HG03442 (cell line): ENCODE measurements around the gene KATNAL2.
A peak's percentile ranks its signal among the peaks of the same experiment; 100 is the strongest.
"Not testable (repeated sequence)": the region's sequence is repeated elsewhere in the genome, so short reads cannot be mapped to it uniquely, and the experiment has no call there.

Source experiments
- ATAC-seq: cut with Tn5 transposase; IDR thresholded peaks from one replicate; pipeline ENCODE4 v1.9.1; 2021; ENCODE audit warnings: mild to moderate bottlenecking, moderate library complexity; ENCODE audit not compliant: unreplicated experiment

Gene KATNAL2

DNA sequence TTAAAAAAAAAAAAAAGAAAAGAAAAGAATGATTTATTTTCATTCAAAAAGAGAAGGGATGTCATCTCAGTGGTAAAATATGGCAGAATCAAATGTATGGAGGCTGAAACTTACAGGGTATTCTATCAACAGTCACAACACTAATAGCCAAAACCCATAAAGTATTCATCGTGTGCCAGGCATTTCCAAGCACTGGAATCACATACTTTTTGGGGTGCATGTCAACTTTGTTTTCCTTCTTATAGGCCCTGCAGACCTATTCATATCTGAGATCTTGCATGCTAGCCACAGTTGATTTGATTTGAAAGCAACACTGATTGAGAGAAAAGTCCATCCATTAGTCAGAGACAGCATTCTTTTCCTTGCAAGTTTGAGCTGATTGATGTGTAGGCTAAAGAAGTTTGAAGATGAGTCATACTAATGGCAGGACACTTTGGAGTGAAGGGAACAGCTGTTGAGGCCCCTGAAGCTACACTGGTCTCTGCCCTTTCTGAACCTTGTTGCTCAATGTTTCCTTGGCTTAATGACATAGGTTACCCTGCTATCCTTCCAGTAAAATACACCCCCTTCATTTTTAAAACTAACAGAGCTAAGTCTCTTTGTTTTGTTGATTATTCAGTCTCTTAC lies 22.0 kb downstream of the KATNAL2 start:
- ATAC-seq: no peak

DNA sequence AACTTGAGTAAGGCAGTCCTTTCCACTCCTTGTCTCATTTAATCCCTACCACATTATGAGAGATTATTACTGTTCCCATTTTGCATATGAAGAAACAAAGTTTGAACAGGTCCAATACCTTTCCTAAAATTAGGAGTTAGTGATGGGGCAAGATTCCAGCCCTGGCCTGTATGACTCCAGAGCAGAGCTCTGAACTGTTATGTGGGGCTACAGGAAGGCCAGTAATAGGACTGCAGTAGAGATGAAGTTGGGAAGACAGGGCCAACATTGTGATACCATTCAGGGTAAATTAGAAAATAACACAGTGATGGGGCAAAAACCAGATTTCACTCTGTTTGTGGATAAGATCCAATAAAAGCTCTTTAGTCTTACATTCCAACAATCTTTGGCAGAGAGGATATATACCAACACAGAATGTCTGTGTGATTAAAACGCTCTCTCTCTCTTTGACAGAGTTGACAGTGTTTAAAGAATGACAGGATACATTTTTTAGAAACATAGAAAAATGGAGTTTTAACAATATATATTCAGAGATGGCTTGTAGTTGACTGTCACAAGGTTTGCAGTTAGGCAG lies 22.7 kb downstream of the KATNAL2 start:
- no peak for ATAC-seq

DNA sequence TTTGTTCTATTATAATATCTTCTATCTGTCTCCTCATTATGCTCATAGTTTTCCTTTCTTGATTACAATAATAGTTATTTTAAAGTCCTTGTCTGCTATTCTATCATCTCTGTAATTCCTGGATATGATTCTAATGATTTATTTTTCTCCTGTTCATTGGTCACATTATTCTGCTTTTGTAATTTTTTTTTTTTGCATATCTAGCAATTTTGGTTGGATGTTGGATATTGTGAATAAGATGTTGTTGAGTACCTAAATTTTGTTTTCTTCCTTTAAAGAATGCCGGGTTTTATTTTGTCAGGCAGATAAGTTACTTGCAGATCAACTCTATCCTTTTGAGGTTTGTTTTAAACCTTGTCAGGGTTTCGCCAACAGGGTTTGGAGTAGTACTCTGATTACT lies 25.2 kb downstream of the KATNAL2 start:
- no peak for ATAC-seq

DNA sequence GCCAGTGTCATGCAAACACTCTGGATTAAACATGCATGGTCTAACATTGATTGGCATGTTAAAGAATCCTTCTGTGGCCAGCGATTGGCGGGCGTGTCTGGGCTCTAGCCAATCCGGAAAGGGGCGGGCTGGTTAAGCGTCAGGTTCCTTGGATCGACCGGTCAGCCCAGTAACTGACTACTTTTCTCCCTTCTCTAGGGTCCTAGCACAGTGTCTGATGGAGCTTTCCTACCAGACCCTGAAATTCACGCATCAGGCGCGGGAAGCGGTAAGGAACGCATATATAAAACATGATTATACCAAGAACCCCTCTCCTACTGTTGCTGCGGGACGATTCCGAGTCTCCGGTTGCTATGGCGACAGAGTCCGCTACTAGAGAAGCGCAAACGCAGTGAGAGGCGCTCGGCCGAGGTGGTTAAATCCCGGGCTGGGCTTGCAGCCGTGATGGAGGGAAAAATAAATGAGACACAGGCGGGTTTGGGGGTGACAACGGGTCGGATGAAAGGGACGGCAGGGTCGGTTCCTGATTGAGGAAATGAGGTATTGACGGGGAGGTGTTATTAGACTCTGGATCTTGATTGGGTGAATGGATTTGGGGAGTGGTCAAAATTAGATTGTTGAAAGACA lies 29.4 kb downstream of the KATNAL2 start:
- peak; percentile 94 for ATAC-seq

DNA sequence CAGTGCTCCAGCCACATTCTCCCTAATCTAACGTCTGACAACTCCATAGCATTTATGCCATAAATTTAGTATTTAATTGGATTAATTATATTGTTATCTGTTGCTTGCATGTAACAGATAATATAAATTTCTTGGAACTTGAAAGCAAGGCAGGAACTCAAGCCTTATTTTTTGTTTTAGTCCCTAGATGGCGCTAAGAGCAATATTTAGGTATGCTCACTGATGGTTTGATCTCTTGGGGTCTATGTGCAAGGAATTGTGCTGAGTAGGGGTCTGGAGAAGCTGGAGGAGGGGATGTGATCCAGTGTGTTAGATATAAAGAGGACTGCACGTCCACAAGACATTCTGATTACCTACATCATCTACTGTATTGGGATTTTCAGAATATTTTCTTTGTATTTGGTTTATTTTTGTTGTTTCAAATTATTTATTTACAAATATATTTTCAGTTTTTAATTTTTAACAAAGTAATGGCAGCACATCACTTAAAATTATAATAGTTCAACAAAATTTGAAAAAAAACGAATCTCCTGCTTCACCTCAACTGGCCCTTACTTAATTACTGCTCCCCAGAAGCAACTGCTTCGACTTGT lies 32.8 kb downstream of the KATNAL2 start:
- no peak for ATAC-seq

DNA sequence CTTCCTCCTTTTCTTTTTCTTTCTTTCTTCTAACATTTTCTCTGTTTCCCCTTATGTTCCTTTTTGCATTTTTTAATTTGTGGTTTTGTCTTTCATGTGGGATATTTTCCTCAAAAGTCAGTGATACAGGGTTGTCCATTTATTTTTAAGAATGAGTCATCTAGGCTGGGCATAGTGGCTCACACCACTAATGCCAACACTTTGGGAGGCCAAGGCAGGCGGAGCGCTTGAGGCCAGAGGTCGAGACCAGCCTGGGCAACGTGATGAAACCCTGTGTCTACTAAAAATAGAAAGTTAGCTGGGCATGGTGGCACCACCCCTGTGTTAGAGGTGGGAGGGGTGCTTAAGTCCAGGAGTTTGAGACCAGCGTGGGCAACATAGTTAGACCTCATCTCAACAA lies 35.8 kb downstream of the KATNAL2 start:
- ATAC-seq: no peak

DNA sequence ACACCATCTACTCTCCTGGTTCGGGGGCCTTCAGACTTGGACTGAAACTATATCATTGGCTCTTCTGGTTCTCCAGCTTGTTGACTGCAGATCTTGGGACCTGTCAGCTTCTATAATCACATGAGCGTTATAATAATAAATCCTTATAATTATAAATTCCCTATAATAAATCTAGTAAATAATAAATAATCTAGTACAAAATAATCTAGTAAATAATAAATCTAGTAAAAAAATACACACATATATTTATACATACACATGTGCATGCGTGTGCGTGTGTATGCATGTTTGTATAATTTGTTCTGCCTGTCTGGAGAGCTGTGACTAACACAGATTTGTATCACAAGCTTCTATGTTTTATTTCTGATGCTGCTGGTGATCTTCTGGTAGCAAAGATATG lies 40.8 kb downstream of the KATNAL2 start:
- ATAC-seq: no peak

DNA sequence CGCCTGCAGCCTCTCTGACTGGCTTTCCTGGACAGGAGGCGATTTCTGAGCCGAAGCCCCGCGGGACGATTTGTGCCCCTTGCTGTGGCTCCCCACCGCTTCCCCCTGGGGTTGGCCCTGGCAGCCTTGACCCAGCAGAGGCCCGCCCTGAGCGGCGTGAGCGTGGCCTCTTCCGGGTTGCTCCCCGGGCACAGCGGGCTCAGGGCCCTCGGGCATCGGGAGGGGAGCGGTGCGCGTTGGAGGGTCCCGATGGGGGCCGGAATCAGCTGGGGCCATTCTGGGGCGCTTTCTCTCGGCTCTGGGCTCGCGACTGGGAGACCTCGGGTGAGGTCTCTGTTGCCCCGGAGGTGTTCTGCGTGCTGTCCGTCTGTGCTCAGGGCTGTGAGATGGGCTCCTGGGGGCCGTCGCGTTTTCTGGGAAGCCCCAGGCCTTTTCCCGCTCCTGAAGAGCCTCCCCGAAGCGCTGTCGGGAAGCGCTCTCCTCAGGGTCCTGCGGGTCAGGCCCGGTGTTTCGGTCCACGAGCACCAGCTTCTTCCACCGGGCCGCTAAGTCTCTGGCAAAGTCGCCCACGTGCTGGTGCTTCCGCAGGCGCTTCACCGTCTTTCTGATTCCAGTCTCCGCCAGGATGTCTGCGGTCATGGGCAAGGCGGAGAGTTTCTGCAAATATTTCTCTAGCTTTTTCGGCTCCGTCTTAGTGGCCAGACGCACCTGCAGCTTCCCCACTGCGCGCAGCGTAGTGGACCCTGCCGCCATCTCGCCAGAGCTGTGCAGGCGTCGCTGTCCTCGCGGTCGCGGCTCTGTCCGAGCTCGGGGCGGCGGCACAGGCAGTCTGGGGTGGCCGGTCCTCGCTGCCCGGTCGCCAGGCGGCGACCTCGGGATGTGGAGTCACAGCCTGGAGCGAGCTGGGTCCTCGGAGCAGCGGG lies 46.5 kb downstream of the KATNAL2 start:
- not testable (repeated sequence) for ATAC-seq

DNA sequence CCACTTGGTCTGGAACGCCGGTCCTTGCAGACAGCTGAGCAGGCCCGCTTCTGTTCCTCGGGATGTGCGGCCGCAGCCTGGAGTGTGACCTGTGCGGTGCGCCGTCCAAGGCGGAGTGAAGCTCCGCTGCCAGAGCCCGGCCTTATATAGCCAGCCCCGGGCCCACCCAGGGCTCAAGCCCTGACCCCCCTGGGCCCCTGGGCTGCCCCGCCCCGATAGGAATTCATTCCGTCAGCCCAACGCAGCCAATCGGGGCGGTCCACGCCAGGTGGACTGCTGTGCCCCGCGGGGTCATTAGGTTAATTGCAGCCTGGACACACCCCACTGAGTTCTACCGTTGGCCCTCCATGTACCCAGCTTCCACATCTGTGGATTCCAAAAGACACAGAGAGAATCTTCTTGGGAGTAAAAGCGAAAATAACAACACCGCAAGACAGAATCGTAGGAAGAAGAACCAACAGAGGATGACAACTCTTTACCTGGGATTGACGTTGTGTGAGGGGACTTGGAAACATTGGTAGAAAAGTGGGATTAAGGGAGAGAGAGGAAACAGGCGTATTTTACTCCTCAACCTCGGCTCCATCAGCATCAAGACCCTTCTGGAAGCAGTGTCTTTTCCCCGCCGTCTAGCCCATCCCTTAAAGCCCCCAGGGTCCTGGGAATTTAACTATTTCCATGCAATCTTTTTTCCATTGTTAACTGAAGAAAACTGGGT lies 47.3 kb downstream of the KATNAL2 start:
- not testable (repeated sequence) for ATAC-seq

DNA sequence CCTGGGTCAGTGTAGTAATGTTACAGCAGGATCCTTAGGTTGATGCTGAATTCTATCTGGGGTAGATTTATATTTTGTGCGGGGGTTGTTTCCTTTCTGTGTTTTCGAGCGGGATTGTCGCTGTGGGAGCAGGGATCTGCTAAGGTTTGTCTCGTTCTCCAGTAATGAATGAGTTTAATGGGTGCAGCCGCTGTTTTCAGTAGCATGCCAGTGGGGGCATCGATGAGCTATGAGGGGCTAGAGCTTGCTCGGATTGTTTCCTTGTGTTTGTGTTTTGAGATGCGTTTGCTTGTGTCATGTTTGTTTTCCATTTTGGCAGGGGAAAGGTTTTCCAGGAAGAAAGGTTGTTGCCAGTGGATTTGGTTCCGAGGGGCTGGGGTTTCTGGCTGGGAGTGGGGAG lies 48.9 kb downstream of the KATNAL2 start:
- ATAC-seq: not testable (repeated sequence)

DNA sequence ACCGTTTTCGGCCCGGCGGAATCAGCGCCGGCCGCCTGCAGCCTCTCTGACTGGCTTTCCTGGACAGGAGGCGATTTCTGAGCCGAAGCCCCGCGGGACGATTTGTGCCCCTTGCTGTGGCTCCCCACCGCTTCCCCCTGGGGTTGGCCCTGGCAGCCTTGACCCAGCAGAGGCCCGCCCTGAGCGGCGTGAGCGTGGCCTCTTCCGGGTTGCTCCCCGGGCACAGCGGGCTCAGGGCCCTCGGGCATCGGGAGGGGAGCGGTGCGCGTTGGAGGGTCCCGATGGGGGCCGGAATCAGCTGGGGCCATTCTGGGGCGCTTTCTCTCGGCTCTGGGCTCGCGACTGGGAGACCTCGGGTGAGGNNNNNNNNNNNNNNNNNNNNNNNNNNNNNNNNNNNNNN lies 52.1 kb downstream of the KATNAL2 start:
- not testable (repeated sequence) for ATAC-seq

DNA sequence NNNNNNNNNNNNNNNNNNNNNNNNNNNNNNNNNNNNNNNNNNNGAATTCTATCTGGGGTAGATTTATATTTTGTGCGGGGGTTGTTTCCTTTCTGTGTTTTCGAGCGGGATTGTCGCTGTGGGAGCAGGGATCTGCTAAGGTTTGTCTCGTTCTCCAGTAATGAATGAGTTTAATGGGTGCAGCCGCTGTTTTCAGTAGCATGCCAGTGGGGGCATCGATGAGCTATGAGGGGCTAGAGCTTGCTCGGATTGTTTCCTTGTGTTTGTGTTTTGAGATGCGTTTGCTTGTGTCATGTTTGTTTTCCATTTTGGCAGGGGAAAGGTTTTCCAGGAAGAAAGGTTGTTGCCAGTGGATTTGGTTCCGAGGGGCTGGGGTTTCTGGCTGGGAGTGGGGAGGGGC lies 102.5 kb downstream of the KATNAL2 start:
- not testable (repeated sequence) for ATAC-seq

DNA sequence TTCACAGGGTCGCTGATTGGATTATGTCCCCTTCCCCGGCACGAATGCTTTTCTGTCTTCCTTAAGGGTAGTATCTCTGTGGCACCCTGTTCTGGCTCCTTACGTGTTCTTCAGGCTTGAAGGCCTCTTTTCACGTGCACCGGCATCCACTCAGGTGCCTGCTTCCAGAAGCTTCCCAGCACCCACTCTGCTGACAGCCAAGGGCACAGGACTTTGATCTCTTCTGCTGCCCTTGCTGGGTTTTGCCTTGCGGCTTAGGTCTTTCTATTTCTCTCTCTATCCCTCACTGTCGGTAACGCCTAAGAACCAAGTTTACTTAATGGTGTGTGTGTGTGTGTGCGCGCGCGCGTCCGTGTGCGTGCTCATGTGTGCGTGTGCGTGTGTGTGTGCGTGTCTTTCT lies 103.4 kb downstream of the KATNAL2 start:
- not testable (repeated sequence) for ATAC-seq

DNA sequence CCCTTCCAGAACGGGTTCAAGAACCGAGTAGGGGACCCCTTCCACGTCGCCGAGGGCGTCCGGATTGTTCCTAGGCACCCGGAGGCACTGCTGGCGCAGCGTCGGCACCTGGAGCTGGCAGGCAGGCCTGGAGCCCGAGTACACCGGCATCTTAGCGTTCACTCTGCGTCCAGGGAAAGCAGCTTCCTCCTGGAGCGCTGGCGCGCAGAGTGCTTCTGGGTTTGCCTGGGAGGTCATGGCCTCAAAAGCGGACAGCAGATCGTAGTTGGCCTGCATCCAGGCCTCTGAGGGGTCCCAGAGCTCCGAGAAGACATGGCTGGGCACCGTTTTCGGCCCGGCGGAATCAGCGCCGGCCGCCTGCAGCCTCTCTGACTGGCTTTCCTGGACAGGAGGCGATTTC lies 105.4 kb downstream of the KATNAL2 start:
- ATAC-seq: not testable (repeated sequence)

DNA sequence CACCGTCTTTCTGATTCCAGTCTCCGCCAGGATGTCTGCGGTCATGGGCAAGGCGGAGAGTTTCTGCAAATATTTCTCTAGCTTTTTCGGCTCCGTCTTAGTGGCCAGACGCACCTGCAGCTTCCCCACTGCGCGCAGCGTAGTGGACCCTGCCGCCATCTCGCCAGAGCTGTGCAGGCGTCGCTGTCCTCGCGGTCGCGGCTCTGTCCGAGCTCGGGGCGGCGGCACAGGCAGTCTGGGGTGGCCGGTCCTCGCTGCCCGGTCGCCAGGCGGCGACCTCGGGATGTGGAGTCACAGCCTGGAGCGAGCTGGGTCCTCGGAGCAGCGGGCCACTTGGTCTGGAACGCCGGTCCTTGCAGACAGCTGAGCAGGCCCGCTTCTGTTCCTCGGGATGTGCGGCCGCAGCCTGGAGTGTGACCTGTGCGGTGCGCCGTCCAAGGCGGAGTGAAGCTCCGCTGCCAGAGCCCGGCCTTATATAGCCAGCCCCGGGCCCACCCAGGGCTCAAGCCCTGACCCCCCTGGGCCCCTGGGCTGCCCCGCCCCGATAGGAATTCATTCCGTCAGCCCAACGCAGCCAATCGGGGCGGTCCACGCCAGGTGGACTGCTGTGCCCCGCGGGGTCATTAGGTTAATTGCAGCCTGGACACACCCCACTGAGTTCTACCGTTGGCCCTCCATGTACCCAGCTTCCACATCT lies 106.5 kb downstream of the KATNAL2 start:
- ATAC-seq: not testable (repeated sequence)

DNA sequence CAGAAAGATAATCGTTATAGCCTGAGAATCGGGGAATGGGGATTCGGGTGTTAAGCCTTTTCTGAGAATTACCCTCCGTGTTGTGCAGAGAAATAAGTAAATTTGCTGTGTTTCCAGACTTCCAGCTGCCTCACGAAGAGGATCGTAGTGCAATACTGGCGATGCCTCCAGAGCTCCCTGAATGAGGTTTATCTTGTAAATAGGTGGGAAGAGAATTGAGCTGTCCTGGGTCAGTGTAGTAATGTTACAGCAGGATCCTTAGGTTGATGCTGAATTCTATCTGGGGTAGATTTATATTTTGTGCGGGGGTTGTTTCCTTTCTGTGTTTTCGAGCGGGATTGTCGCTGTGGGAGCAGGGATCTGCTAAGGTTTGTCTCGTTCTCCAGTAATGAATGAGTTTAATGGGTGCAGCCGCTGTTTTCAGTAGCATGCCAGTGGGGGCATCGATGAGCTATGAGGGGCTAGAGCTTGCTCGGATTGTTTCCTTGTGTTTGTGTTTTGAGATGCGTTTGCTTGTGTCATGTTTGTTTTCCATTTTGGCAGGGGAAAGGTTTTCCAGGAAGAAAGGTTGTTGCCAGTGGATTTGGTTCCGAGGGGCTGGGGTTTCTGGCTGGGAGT lies 108.3 kb downstream of the KATNAL2 start:
- ATAC-seq: not testable (repeated sequence)

DNA sequence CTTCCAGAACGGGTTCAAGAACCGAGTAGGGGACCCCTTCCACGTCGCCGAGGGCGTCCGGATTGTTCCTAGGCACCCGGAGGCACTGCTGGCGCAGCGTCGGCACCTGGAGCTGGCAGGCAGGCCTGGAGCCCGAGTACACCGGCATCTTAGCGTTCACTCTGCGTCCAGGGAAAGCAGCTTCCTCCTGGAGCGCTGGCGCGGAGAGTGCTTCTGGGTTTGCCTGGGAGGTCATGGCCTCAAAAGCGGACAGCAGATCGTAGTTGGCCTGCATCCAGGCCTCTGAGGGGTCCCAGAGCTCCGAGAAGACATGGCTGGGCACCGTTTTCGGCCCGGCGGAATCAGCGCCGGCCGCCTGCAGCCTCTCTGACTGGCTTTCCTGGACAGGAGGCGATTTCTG lies 111.3 kb downstream of the KATNAL2 start:
- ATAC-seq: not testable (repeated sequence)

DNA sequence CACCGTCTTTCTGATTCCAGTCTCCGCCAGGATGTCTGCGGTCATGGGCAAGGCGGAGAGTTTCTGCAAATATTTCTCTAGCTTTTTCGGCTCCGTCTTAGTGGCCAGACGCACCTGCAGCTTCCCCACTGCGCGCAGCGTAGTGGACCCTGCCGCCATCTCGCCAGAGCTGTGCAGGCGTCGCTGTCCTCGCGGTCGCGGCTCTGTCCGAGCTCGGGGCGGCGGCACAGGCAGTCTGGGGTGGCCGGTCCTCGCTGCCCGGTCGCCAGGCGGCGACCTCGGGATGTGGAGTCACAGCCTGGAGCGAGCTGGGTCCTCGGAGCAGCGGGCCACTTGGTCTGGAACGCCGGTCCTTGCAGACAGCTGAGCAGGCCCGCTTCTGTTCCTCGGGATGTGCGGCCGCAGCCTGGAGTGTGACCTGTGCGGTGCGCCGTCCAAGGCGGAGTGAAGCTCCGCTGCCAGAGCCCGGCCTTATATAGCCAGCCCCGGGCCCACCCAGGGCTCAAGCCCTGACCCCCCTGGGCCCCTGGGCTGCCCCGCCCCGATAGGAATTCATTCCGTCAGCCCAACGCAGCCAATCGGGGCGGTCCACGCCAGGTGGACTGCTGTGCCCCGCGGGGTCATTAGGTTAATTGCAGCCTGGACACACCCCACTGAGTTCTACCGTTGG lies 112.4 kb downstream of the KATNAL2 start:
- not testable (repeated sequence) for ATAC-seq

DNA sequence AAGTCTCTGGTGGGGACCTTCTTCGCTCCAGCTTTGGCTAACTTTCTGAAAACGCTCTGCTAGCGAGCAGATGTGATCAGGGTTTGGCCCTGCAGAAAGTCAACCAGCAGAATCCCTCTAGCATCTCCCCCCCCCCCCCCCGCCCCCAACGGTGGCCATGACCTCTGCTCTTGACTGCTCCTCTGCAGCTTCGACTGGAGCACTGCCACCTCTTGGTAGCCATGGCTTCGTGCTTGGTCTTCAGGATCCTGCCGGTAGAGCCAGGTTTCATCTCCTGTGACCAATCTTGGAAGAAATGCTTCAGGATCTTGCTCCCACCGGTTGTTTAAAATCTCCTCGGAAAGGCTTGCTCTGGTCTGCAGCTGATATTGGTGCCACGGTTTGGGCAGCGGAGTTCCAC lies 113.5 kb downstream of the KATNAL2 start:
- not testable (repeated sequence) for ATAC-seq
